ENCODE results near the gene MED13. TPM values are rescaled to one million over a fixed set of nuclear protein-coding genes. Genes with fewer than 3 reads are reported as not detected.
A peak's percentile ranks its signal among the peaks of the same experiment; 100 is the strongest.

The MED13 gene
- total RNA-seq, 4 donors from 2014 or later: 62.4 to 166 (median 111) TPM

GRCh38 chr17:62109378-62109902 lies 44.4 kb upstream of the MED13 start:
- H3K36me3 ChIP-seq: no peaks in the 10 kb centered on the region
- DNase-seq (ENCODE audit: low spot score in 2 of 2): no peak
- no peaks in the 10 kb centered on the region for H3K27me3 ChIP-seq
- H3K4me1 ChIP-seq: no peaks in the 10 kb centered on the region
- TF ChIP-seq CTCF (IDR thresholded peaks at IDR 0.05) (peak in 1 of 5 experiments; percentile 40), EP300 (IDR thresholded peaks at IDR 0.05) (no peak)
- peaks cover 0 to 5% (median 0%) of the 10 kb centered on the region in 4 donors for H3K9me3 ChIP-seq
- no peak overlapping the region for H3K4me3 ChIP-seq
- no peak overlapping the region for H3K27ac ChIP-seq
- WGBS, 2 donors: 13 to 53% methylated on average over 1 to 2 of the region's 2 CpGs

GRCh38 chr17:62105861-62106260 lies 40.8 kb upstream of the MED13 start:
- H3K36me3 ChIP-seq: no peaks in the 10 kb centered on the region
- no peaks in the 10 kb centered on the region for H3K9me3 ChIP-seq
- no peak for DNase-seq (ENCODE audit: low spot score in 2 of 2)
- WGBS, 2 donors: 83 to 100% methylated on average over 1 of the region's 1 CpG
- H3K27ac ChIP-seq: no peak overlapping the region
- no peak overlapping the region for H3K4me3 ChIP-seq
- no peaks in the 10 kb centered on the region for H3K27me3 ChIP-seq
- TF ChIP-seq POLR2A (IDR thresholded peaks at IDR 0.05) (no peak), EP300 (IDR thresholded peaks at IDR 0.05) (no peak), CTCF (IDR thresholded peaks at IDR 0.05) (no peak)
- no peaks in the 10 kb centered on the region for H3K4me1 ChIP-seq

GRCh38 chr17:62105357-62105756 lies 40.3 kb upstream of the MED13 start:
- TF ChIP-seq EP300 (IDR thresholded peaks at IDR 0.05): no peak
- no peak for TF ChIP-seq POLR2A (IDR thresholded peaks at IDR 0.05)
- TF ChIP-seq CTCF (IDR thresholded peaks at IDR 0.05): no peak
- H3K27me3 ChIP-seq: no peaks in the 10 kb centered on the region
- no peak overlapping the region for H3K4me3 ChIP-seq
- DNase-seq (ENCODE audit: low spot score in 2 of 2): no peak
- no peaks in the 10 kb centered on the region for H3K4me1 ChIP-seq
- 84 to 91% methylated on average over 3 of the region's 3 CpGs for WGBS, 2 donors
- H3K9me3 ChIP-seq: no peaks in the 10 kb centered on the region
- H3K36me3 ChIP-seq: no peaks in the 10 kb centered on the region
- no peak overlapping the region for H3K27ac ChIP-seq

GRCh38 chr17:62101515-62101914 lies 36.4 kb upstream of the MED13 start:
- no peak overlapping the region for H3K27ac ChIP-seq
- no peaks in the 10 kb centered on the region for H3K4me1 ChIP-seq
- H3K27me3 ChIP-seq: no peaks in the 10 kb centered on the region
- no peak for DNase-seq (ENCODE audit: low spot score in 2 of 2)
- no peaks in the 10 kb centered on the region for H3K36me3 ChIP-seq
- TF ChIP-seq POLR2A (IDR thresholded peaks at IDR 0.05) (no peak), EP300 (IDR thresholded peaks at IDR 0.05) (no peak), CTCF (IDR thresholded peaks at IDR 0.05) (no peak)
- H3K9me3 ChIP-seq: no peaks in the 10 kb centered on the region
- H3K4me3 ChIP-seq: no peak overlapping the region
- WGBS, 2 donors: 62 to 69% methylated on average over 4 of the region's 4 CpGs

- Histone ChIP-seq H3K9me3 (no peaks in the 10 kb centered on the region), H3K36me3 (no peaks in the 10 kb centered on the region), H3K4me3 (no peak overlapping the region), H3K27ac (no peak overlapping the region), H3K4me1 (no peaks in the 10 kb centered on the region), H3K27me3 (no peaks in the 10 kb centered on the region)
- TF ChIP-seq EP300 (IDR thresholded peaks at IDR 0.05) (no peak), CTCF (IDR thresholded peaks at IDR 0.05) (no peak), POLR2A (IDR thresholded peaks at IDR 0.05) (no peak)
- DNase-seq (ENCODE audit: low spot score in 2 of 2): no peak
These were observed 36.0 kb upstream of the MED13 start for GRCh38 chr17:62101090-62101489.
